GM21381 (cell line): ENCODE data around the gene SLCO2A1.

Experiments used
- ATAC-seq: cut with Tn5 transposase; IDR thresholded peaks from one replicate; pipeline ENCODE4 v1.9.1; 2021; ENCODE audit warnings: mild to moderate bottlenecking, moderate library complexity; ENCODE audit not compliant: unreplicated experiment

SLCO2A1 gene

GRCh38 chr3:133983576-133984560 lies 45.9 kb downstream of the SLCO2A1 start:
- ATAC-seq = no peak

- ATAC-seq = no peak
Measured at GRCh38 chr3:133983126-133983525, 46.6 kb downstream of the SLCO2A1 start.

GRCh38 chr3:133980550-133980949 lies 49.2 kb downstream of the SLCO2A1 start:
- no peak for ATAC-seq

GRCh38 chr3:133980035-133980434 lies 49.7 kb downstream of the SLCO2A1 start:
- no peak for ATAC-seq

GRCh38 chr3:133979553-133979952 lies 50.2 kb downstream of the SLCO2A1 start:
- no peak for ATAC-seq

- no peak for ATAC-seq
Measured at GRCh38 chr3:133977568-133977967, 52.2 kb downstream of the SLCO2A1 start.

- ATAC-seq = no peak
Measured at GRCh38 chr3:133973249-133973980, 56.3 kb downstream of the SLCO2A1 start.

GRCh38 chr3:133972156-133972555 lies 57.6 kb downstream of the SLCO2A1 start:
- ATAC-seq = no peak

GRCh38 chr3:133970916-133971315 lies 58.8 kb downstream of the SLCO2A1 start:
- ATAC-seq = no peak

- ATAC-seq = no peak
Measured at GRCh38 chr3:133970339-133970738, 59.4 kb downstream of the SLCO2A1 start.

- no peak for ATAC-seq
Measured at GRCh38 chr3:133967992-133968892, 61.5 kb downstream of the SLCO2A1 start.

- no peak for ATAC-seq
Measured at GRCh38 chr3:133966954-133967353, 62.8 kb downstream of the SLCO2A1 start.

GRCh38 chr3:133965906-133966305 lies 63.8 kb downstream of the SLCO2A1 start:
- no peak for ATAC-seq

- no peak for ATAC-seq
Measured at GRCh38 chr3:133965013-133965570, 64.6 kb downstream of the SLCO2A1 start.

GRCh38 chr3:133964547-133964946 lies 65.2 kb downstream of the SLCO2A1 start:
- no peak for ATAC-seq

GRCh38 chr3:133963657-133964396 lies 65.9 kb downstream of the SLCO2A1 start:
- no peak for ATAC-seq

- ATAC-seq = no peak
Measured at GRCh38 chr3:133962849-133963248, 66.9 kb downstream of the SLCO2A1 start.

GRCh38 chr3:133958071-133958805 lies 71.5 kb downstream of the SLCO2A1 start:
- no peak for ATAC-seq

- no peak for ATAC-seq
Measured at GRCh38 chr3:133956982-133957381, 72.7 kb downstream of the SLCO2A1 start.
